HEK293 (cell line): ENCODE results near the gene KCTD12.
A peak's percentile ranks its signal among the peaks of the same experiment; 100 is the strongest.

Experiments used
- CTCF ChIA-PET: fragments of 350-600 bp; formaldehyde crosslinking; extraction: SDS; loops from one replicate; lab custom pipeline; 2021; ENCODE audit warnings: antibody characterized with exemption; lab: Yijun Ruan, JAX
- POLR2A ChIA-PET: fragments of 300-600 bp; formaldehyde crosslinking; extraction: SDS; loops from one replicate; lab custom pipeline; 2020; ENCODE audit warnings: antibody characterized with exemption, inconsistent platforms; lab: Yijun Ruan, JAX
- H3K27ac ChIP-seq: fragments of 200-500 bp; sonication (Bioruptor generic); 2 replicates; pipeline ENCODE4 v1.5.1; 2014; ENCODE audit warnings: low read depth, low read length, control low read depth, inconsistent platforms; ENCODE audit errors: extremely low read depth
- H3K36me3 ChIP-seq, 2 experiments: fragments of 200-500 bp in 1 of 2; sonication (Bioruptor generic) in 1 of 2; 1 replicate in 1 of 2; 2 replicates in 1 of 2; pipeline ENCODE4 v1.5.1; 2014 to 2017; ENCODE audit warnings: inconsistent platforms in 2 of 2, low read length in 2 of 2; ENCODE audit not compliant: control insufficient read depth in 2 of 2, insufficient read depth in 1 of 2
- H3K4me1 ChIP-seq: fragments of 200-500 bp; sonication (Bioruptor generic); 2 replicates; pipeline ENCODE4 v1.5.1; 2014; ENCODE audit warnings: mild to moderate bottlenecking, low read length, inconsistent platforms; ENCODE audit not compliant: control insufficient read depth, insufficient read depth
- H3K4me3 ChIP-seq: 2 replicates; pipeline ENCODE4 v1.5.1; 2011; ENCODE audit warnings: low read depth, mild to moderate bottlenecking, control low read depth, low read length, moderate library complexity
- H3K9me3 ChIP-seq: fragments of 200-500 bp; sonication (Bioruptor generic); 2 replicates; pipeline ENCODE4 v1.5.1; 2014; ENCODE audit warnings: low read depth, low read length, inconsistent platforms; ENCODE audit not compliant: control insufficient read depth, insufficient read depth
- BCL11B ChIP-seq: fragments of 450-650 bp; formaldehyde crosslinking; IDR thresholded peaks from 2 replicates; pipeline ENCODE4 v1.5.1; 2016; ENCODE audit warnings: low read depth, missing biosample characterization, missing genetic modification characterization
- CTCF ChIP-seq: fragments of 450-650 bp; formaldehyde crosslinking; IDR thresholded peaks from 2 replicates; pipeline ENCODE4 v1.5.1; 2016; ENCODE audit warnings: missing biosample characterization, missing genetic modification characterization
- GLIS1 ChIP-seq: fragments of 450-650 bp; formaldehyde crosslinking; IDR thresholded peaks from 2 replicates; pipeline ENCODE4 v1.5.1; 2016; ENCODE audit warnings: missing biosample characterization, missing genetic modification characterization
- IKZF3 ChIP-seq: fragments of 450-650 bp; IDR thresholded peaks from 2 replicates; pipeline ENCODE4 v1.5.0; 2018; ENCODE audit warnings: missing biosample characterization, mild to moderate bottlenecking, missing genetic modification characterization, moderate library complexity
- SALL2 ChIP-seq: fragments of 450-650 bp; formaldehyde crosslinking; IDR thresholded peaks from 2 replicates; pipeline ENCODE4 v1.5.0; 2017; ENCODE audit warnings: missing biosample characterization, mild to moderate bottlenecking, missing genetic modification characterization, borderline replicate concordance
- SCRT2 ChIP-seq: fragments of 450-650 bp; formaldehyde crosslinking; IDR thresholded peaks from 2 replicates; pipeline ENCODE4 v1.5.1; 2016; ENCODE audit warnings: missing biosample characterization, missing genetic modification characterization
- SETDB1 ChIP-seq: IDR thresholded peaks from one replicate; pipeline ENCODE4 v1.6.1; 2017; ENCODE audit warnings: mild to moderate bottlenecking, low read length, moderate library complexity, mixed read lengths; ENCODE audit not compliant: insufficient read length
- SP3 ChIP-seq: fragments of 450-650 bp; formaldehyde crosslinking; IDR thresholded peaks from 2 replicates; pipeline ENCODE4 v1.5.1; 2016; ENCODE audit warnings: missing biosample characterization, missing genetic modification characterization
- TRIM28 ChIP-seq: IDR thresholded peaks from 2 replicates; pipeline ENCODE4 v1.6.1; 2011; ENCODE audit warnings: low read length, control low read depth, borderline replicate concordance
- ZBTB49 ChIP-seq: fragments of 450-650 bp; formaldehyde crosslinking; IDR thresholded peaks from 2 replicates; pipeline ENCODE4 v1.5.1; 2016; ENCODE audit warnings: missing biosample characterization, missing genetic modification characterization, low read depth
- ZNF362 ChIP-seq: fragments of 450-650 bp; formaldehyde crosslinking; IDR thresholded peaks from 2 replicates; pipeline ENCODE4 v1.5.1; 2016; ENCODE audit warnings: missing biosample characterization, missing genetic modification characterization
- ZNF366 ChIP-seq: fragments of 450-650 bp; formaldehyde crosslinking; conservative IDR thresholded peaks from 2 replicates; pipeline ENCODE4 v1.5.1; 2016; ENCODE audit warnings: missing biosample characterization, missing genetic modification characterization
- ZNF398 ChIP-seq: fragments of 450-650 bp; formaldehyde crosslinking; IDR thresholded peaks from 2 replicates; pipeline ENCODE4 v1.5.1; 2017; ENCODE audit warnings: missing biosample characterization, missing genetic modification characterization
- ZNF416 ChIP-seq: fragments of 450-650 bp; formaldehyde crosslinking; IDR thresholded peaks from 2 replicates; pipeline ENCODE4 v1.5.1; 2016; ENCODE audit warnings: missing biosample characterization, missing genetic modification characterization
- ZNF513 ChIP-seq: fragments of 450-650 bp; IDR thresholded peaks from 2 replicates; pipeline ENCODE4 v1.5.1; 2018; ENCODE audit warnings: missing biosample characterization, missing genetic modification characterization
- ZNF530 ChIP-seq: fragments of 450-650 bp; formaldehyde crosslinking; IDR thresholded peaks from 2 replicates; pipeline ENCODE4 v1.5.1; 2016; ENCODE audit warnings: low read depth, missing biosample characterization, missing genetic modification characterization
- ZNF549 ChIP-seq: fragments of 450-650 bp; IDR thresholded peaks from 2 replicates; pipeline ENCODE4 v1.5.1; 2018; ENCODE audit warnings: missing biosample characterization, missing genetic modification characterization, mild to moderate bottlenecking, inconsistent platforms, moderate library complexity
- ZNF580 ChIP-seq: fragments of 450-650 bp; formaldehyde crosslinking; IDR thresholded peaks from 2 replicates; pipeline ENCODE4 v1.5.1; 2016; ENCODE audit warnings: missing biosample characterization, missing genetic modification characterization
- ZNF660 ChIP-seq: fragments of 450-650 bp; IDR thresholded peaks from 2 replicates; pipeline ENCODE4 v1.5.1; 2018; ENCODE audit warnings: missing biosample characterization, mild to moderate bottlenecking, missing genetic modification characterization
- ZSCAN5A ChIP-seq: fragments of 450-650 bp; formaldehyde crosslinking; IDR thresholded peaks from 2 replicates; pipeline ENCODE4 v1.5.1; 2016; ENCODE audit warnings: missing biosample characterization, missing genetic modification characterization

Gene KCTD12

GRCh38 chr13:76884907-76885202 is 1.4 kb downstream of the KCTD12 start (continued):
- peak; percentile 66; the same call in 1 of the 2 replicates for TF ChIP-seq ZNF398 (tag by site-specific recombination)
- no peak for TF ChIP-seq SALL2
- TF ChIP-seq IKZF3 = no peak
- TF ChIP-seq ZNF530 = no peak
- no peak for TF ChIP-seq SP3 (tag by site-specific recombination)
- TF ChIP-seq ZNF549 (tag by site-specific recombination) = no peak
- TF ChIP-seq ZNF416 (tag by site-specific recombination) = no peak
- TF ChIP-seq ZNF366 (tag by site-specific recombination) = no peak
- no peak for TF ChIP-seq ZNF580 (tag by site-specific recombination)
- no peak for TF ChIP-seq BCL11B (tag by site-specific recombination)
- TF ChIP-seq TRIM28 = no peak
- TF ChIP-seq ZSCAN5A (tag by site-specific recombination) = no peak

- peak overlapping the region; percentile 65 for H3K4me3 ChIP-seq
- CTCF ChIA-PET = interaction anchor here (0.6 to 2.6 kb wide), 10 partner anchors 10 to 401 kb away, joined by 3 to 10 read pairs (median 4); no protein-coding TSS in a partner anchor
- POLR2A ChIA-PET = interaction anchor here (0.6 to 1.5 kb wide), 6 partner anchors 20 to 980 kb away, joined by 3 to 6 read pairs (median 4); no protein-coding TSS in a partner anchor
These were observed 1.9 kb downstream of the KCTD12 start for GRCh38 chr13:76884186-76884906.

More at GRCh38 chr13:76884186-76884906, 1.9 kb downstream of the KCTD12 start:
- Histone ChIP-seq H3K9me3 (no peaks in the 10 kb centered on the region), H3K36me3 (no peaks in the 10 kb centered on the region), H3K4me1 (no peaks in the 10 kb centered on the region), H3K27ac (peak overlapping the region; percentile 72; the same call in 1 of the 2 replicates)
- TF ChIP-seq TRIM28 = peak; percentile 73; the same call in 1 of the 2 replicates
- TF ChIP-seq ZNF660 (tag by site-specific recombination) = 0 out of 2 replicates have a peak, but pooled peaks have one; percentile 21
- TF ChIP-seq CTCF (tag by site-specific recombination) = 0 out of 2 replicates have a peak, but pooled peaks have one; percentile 18
- peak; percentile 14; the same call in 1 of the 2 replicates for TF ChIP-seq GLIS1 (tag by site-specific recombination)
- no peak for TF ChIP-seq ZNF362 (tag by site-specific recombination)
- TF ChIP-seq ZNF513 = no peak
- no peak for TF ChIP-seq ZBTB49
- peak; percentile 46 for TF ChIP-seq SETDB1
- TF ChIP-seq SCRT2 (tag by site-specific recombination) = peak; percentile 74
